Epithelial cell of esophagus (primary cell): Measurements from ENCODE around the gene KRTAP10-12.

ENCODE experiments used
- DNase-seq: peaks from one replicate; pipeline ENCODE4 v3.0.0; 2010; ENCODE audit warnings: low read depth
- H3K4me3 ChIP-seq: 2 replicates; pipeline ENCODE4 v1.5.1; 2011; ENCODE audit warnings: mild to moderate bottlenecking, low read length, control low read depth
- CTCF ChIP-seq: IDR thresholded peaks from 2 replicates; pipeline ENCODE4 v1.5.1; 2011; ENCODE audit warnings: low read depth, mild to moderate bottlenecking, low read length, control low read depth, inconsistent platforms; ENCODE audit not compliant: insufficient read depth; ENCODE audit errors: missing control alignments

Gene KRTAP10-12

GRCh38 chr21:44730951-44731579 is 34.1 kb downstream of the KRTAP10-12 start:
- no peak for TF ChIP-seq CTCF
- no peak for DNase-seq
- no peak overlapping the region for H3K4me3 ChIP-seq

GRCh38 chr21:44732263-44732662 is 35.3 kb downstream of the KRTAP10-12 start:
- DNase-seq = no peak
- no peak for TF ChIP-seq CTCF
- no peak overlapping the region for H3K4me3 ChIP-seq

GRCh38 chr21:44732956-44733355 is 36.0 kb downstream of the KRTAP10-12 start:
- TF ChIP-seq CTCF = no peak
- DNase-seq = no peak
- H3K4me3 ChIP-seq = no peak overlapping the region

GRCh38 chr21:44734026-44734745 is 37.2 kb downstream of the KRTAP10-12 start:
- DNase-seq = no peak
- TF ChIP-seq CTCF = no peak
- H3K4me3 ChIP-seq = no peak overlapping the region

GRCh38 chr21:44734841-44735240 is 37.9 kb downstream of the KRTAP10-12 start:
- no peak overlapping the region for H3K4me3 ChIP-seq
- TF ChIP-seq CTCF = no peak
- DNase-seq = no peak

GRCh38 chr21:44735821-44736220 is 38.8 kb downstream of the KRTAP10-12 start:
- TF ChIP-seq CTCF = no peak
- no peak overlapping the region for H3K4me3 ChIP-seq
- DNase-seq = no peak
